ENCODE data around the gene LDHA. TPM values are rescaled to one million over a fixed set of nuclear protein-coding genes. Genes with fewer than 3 reads are reported as not detected.

LDHA gene
- total RNA-seq, 2 experiments from 2014 or later: 398 to 1,156 TPM

DNA sequence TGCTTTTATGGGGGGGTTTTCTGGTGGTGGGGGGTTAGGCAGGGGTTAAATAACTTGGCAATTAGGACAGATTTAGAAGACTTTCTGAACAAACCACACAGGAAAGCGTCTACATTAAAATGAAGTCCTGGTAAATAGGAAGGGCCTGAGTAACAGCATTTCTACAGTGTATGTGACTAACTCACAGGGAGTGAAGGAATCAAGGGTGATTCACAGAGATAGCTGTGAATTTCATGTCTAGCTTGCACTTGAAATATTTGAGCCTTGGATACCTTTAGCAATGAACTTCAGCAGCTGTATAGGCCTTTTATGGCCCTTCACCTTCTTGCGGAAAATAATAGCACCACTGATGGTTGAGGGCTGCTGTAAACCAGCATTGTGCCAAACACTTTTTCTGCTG lies 26.1 kb upstream of the LDHA start:
- Histone ChIP-seq H3K36me3 (ENCODE audit: insufficient read depth, low read length) (peaks cover 62% of the 10 kb centered on the region), H3K79me2 (ENCODE audit: insufficient read depth, low read depth, low read length) (no peaks in the 10 kb centered on the region), H4K20me1 (ENCODE audit: insufficient read depth, low read length) (no peaks in the 10 kb centered on the region), H2AFZ (ENCODE audit: low read length) (no peak overlapping the region), H3K4me3 (ENCODE audit: low read depth, low read length, poor library complexity, severe bottlenecking) (no peak overlapping the region), H3K27ac (ENCODE audit: low read depth, low read length, poor library complexity, severe bottlenecking) (no peak overlapping the region), H3K4me2 (ENCODE audit: low read length) (no peak overlapping the region), H3K9me3 (ENCODE audit: low read length) (no peaks in the 10 kb centered on the region), H3K4me1 (ENCODE audit: insufficient read depth, low read length, poor library complexity, severe bottlenecking) (no peaks in the 10 kb centered on the region), H3K9me2 (ENCODE audit: insufficient read depth, low read length) (no peaks in the 10 kb centered on the region)
- DNase-seq (ENCODE audit: low spot score): no peak
- ChIA-PET CTCF (ENCODE audit: unreplicated experiment) (no interaction called here), POLR2A (interaction anchor here (0.7 kb wide), 1 partner anchor 26 kb away, joined by 3 read pairs; the partner anchor contains the start of gene LDHA)
- no peak for TF ChIP-seq EZH2phosphoT487 (IDR thresholded peaks at IDR 0.05; ENCODE audit: borderline replicate concordance, low read depth, low read length)
- TF ChIP-seq, protein P1, sequence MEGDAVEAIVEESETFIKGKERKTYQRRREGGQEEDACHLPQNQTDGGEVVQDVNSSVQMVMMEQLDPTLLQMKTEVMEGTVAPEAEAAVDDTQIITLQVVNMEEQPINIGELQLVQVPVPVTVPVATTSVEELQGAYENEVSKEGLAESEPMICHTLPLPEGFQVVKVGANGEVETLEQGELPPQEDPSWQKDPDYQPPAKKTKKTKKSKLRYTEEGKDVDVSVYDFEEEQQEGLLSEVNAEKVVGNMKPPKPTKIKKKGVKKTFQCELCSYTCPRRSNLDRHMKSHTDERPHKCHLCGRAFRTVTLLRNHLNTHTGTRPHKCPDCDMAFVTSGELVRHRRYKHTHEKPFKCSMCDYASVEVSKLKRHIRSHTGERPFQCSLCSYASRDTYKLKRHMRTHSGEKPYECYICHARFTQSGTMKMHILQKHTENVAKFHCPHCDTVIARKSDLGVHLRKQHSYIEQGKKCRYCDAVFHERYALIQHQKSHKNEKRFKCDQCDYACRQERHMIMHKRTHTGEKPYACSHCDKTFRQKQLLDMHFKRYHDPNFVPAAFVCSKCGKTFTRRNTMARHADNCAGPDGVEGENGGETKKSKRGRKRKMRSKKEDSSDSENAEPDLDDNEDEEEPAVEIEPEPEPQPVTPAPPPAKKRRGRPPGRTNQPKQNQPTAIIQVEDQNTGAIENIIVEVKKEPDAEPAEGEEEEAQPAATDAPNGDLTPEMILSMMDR (conservative IDR thresholded peaks at IDR 0.05; ENCODE audit: low read length): no peak
- no TSS peak for BruUV-seq (replicated peaks)
- intact Hi-C loops (cut with micrococcal nuclease; ENCODE audit: unreplicated experiment): no loop called here

DNA sequence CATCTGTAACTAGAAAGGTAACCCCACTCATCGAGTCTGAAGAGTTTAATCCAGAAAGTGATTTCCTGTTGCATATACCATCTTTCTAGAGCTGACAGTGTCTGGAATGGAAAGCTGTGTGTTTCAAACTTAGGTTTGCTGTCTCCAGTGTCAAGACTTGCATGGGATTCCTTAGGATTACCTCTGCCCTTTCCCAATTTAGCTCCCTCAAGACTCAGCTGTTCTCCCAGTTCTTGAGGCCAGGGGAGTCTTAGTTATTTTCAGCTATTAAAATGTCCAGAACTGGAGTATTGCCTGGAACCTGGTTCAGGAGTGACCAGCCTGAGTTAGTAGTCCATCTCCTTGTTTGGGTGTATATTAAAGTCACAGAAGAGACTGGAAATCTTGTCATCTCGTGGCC lies 25.0 kb upstream of the LDHA start:
- Histone ChIP-seq H3K4me2 (ENCODE audit: low read length) (no peak overlapping the region), H4K20me1 (ENCODE audit: insufficient read depth, low read length) (no peaks in the 10 kb centered on the region), H3K27ac (ENCODE audit: low read depth, low read length, poor library complexity, severe bottlenecking) (no peak overlapping the region), H3K36me3 (ENCODE audit: insufficient read depth, low read length) (peaks cover 51% of the 10 kb centered on the region), H3K79me2 (ENCODE audit: insufficient read depth, low read depth, low read length) (no peaks in the 10 kb centered on the region), H2AFZ (ENCODE audit: low read length) (no peak overlapping the region), H3K4me1 (ENCODE audit: insufficient read depth, low read length, poor library complexity, severe bottlenecking) (no peaks in the 10 kb centered on the region), H3K4me3 (ENCODE audit: low read depth, low read length, poor library complexity, severe bottlenecking) (no peak overlapping the region), H3K9me3 (ENCODE audit: low read length) (no peaks in the 10 kb centered on the region), H3K9me2 (ENCODE audit: insufficient read depth, low read length) (no peaks in the 10 kb centered on the region)
- intact Hi-C loops (cut with micrococcal nuclease; ENCODE audit: unreplicated experiment): no loop called here
- BruUV-seq (replicated peaks): no TSS peak
- TF ChIP-seq, protein P1 (conservative IDR thresholded peaks at IDR 0.05; ENCODE audit: low read length): no peak
- no peak for TF ChIP-seq EZH2phosphoT487 (IDR thresholded peaks at IDR 0.05; ENCODE audit: borderline replicate concordance, low read depth, low read length)
- CTCF ChIA-PET (ENCODE audit: unreplicated experiment): no interaction called here
- POLR2A ChIA-PET: interaction anchor here (0.8 kb wide), 1 partner anchor 15 kb away, joined by 4 read pairs; no protein-coding TSS in a partner anchor
- DNase-seq (ENCODE audit: low spot score): no peak

DNA sequence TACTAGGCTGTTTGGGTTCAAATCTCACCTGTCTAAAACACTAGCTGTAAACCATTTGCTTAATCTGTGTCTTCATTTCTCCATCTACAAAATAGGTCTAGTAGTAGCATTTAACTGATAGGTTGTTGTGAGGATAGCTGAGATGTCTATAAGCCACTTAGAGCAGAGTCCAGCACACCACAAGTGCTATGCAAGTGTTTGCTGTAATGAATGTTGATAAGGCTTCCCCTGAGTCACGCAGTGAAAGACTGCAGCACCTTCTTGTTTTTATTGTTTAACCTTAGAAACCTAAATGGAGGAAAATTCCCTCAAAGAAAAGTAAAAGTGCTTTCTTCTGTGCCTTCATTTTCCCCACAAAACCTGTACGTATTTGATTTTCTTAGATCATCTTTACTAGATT lies 23.1 kb upstream of the LDHA start:
- CTCF ChIA-PET (ENCODE audit: unreplicated experiment): no interaction called here
- no peak overlapping the region for H3K4me2 ChIP-seq (ENCODE audit: low read length)

More for the DNA sequence above, 23.1 kb upstream of the LDHA start:
- intact Hi-C loops (cut with micrococcal nuclease; ENCODE audit: unreplicated experiment): no loop called here
- H3K79me2 ChIP-seq (ENCODE audit: insufficient read depth, low read depth, low read length): no peaks in the 10 kb centered on the region
- DNase-seq (ENCODE audit: low spot score): no peak
- no peak overlapping the region for H3K27ac ChIP-seq (ENCODE audit: low read depth, low read length, poor library complexity, severe bottlenecking)
- H3K9me3 ChIP-seq (ENCODE audit: low read length): no peaks in the 10 kb centered on the region
- H3K4me1 ChIP-seq (ENCODE audit: insufficient read depth, low read length, poor library complexity, severe bottlenecking): no peaks in the 10 kb centered on the region
- no peak overlapping the region for H2AFZ ChIP-seq (ENCODE audit: low read length)
- POLR2A ChIA-PET: interaction anchor here (0.7 kb wide), 1 partner anchor 50 kb away, joined by 5 read pairs; no protein-coding TSS in a partner anchor
- no peak overlapping the region for H3K4me3 ChIP-seq (ENCODE audit: low read depth, low read length, poor library complexity, severe bottlenecking)
- peaks cover 32% of the 10 kb centered on the region for H3K36me3 ChIP-seq (ENCODE audit: insufficient read depth, low read length)
- no peaks in the 10 kb centered on the region for H4K20me1 ChIP-seq (ENCODE audit: insufficient read depth, low read length)
- no TSS peak for BruUV-seq (replicated peaks)
- TF ChIP-seq, protein P1 (conservative IDR thresholded peaks at IDR 0.05; ENCODE audit: low read length): no peak
- TF ChIP-seq EZH2phosphoT487 (IDR thresholded peaks at IDR 0.05; ENCODE audit: borderline replicate concordance, low read depth, low read length): no peak
- H3K9me2 ChIP-seq (ENCODE audit: insufficient read depth, low read length): no peaks in the 10 kb centered on the region

Measured in OCI-LY7 (cell line).